HepG2 (cell line): ENCODE data around the gene MRRF. TPM values are rescaled to one million over a fixed set of nuclear protein-coding genes. Genes with fewer than 3 reads are reported as not detected.

Experiments
- ATAC-seq: fragments of 200-7000 bp; cut with Tn5 transposase; 3 replicates; pipeline ENCODE4 v1.9.1; 2020; ENCODE audit warnings: mild to moderate bottlenecking, moderate library complexity
- BruUV-seq: library from RNA; stranded (reverse); fragments of 400-500 nt; replicated peaks from 2 replicates; lab custom pipeline; 2021; lab: Mats Ljungman, UMichigan
- CTCF ChIA-PET: fragments of 300-600 bp; formaldehyde crosslinking; extraction: SDS; loops from one replicate; lab custom pipeline; 2021; ENCODE audit warnings: low total read pairs, inconsistent platforms, low intra/inter-chr PET ratio; lab: Yijun Ruan, JAX
- POLR2A ChIA-PET: fragments of 350-600 bp; sonication (Branson Sonifier 250); formaldehyde crosslinking; loops from one replicate; lab custom pipeline; 2020; ENCODE audit warnings: antibody characterized with exemption, inconsistent platforms; lab: Yijun Ruan, JAX
- DNase-seq: peaks from one replicate; pipeline ENCODE4 v3.0.0-alpha.2; 2015; ENCODE audit warnings: low spot score
- FAIRE-seq: peaks from 3 replicates; lab custom pipeline; 2011; peaks lifted over from hg19 to GRCh38; lab: Jason Lieb, UNC
- H2AFZ ChIP-seq: one replicate; pipeline ENCODE4 v1.6.1; 2011; ENCODE audit warnings: low read length, inconsistent platforms
- H3K27ac ChIP-seq: fragments of 300-600 bp; 3 replicates; pipeline ENCODE4 v1.8.0; 2011; ENCODE audit warnings: mixed run types, mild to moderate bottlenecking, mixed read lengths, low read length, inconsistent platforms; ENCODE audit not compliant: insufficient read depth; ENCODE audit errors: extremely low read length
- H3K27me3 ChIP-seq, 2 experiments: fragments of 200-600 bp in 1 of 2; 2 replicates in 1 of 2; 3 replicates in 1 of 2; pipeline versions ENCODE4 v1.6.0 to v1.8.0; 2011; ENCODE audit warnings: low read length in 2 of 2, mild to moderate bottlenecking in 2 of 2, moderate library complexity in 2 of 2, inconsistent platforms in 1 of 2; ENCODE audit not compliant: insufficient read depth in 2 of 2, control insufficient read depth in 1 of 2
- H3K36me3 ChIP-seq, 2 experiments: fragments of 200-600 bp in 1 of 2; replicated peaks in 1 of 2; 2 replicates in 1 of 2; 3 replicates in 1 of 2; pipeline versions ENCODE4 v1.5.1 to v1.8.0; 2011; ENCODE audit warnings: low read length in 2 of 2, inconsistent platforms in 1 of 2; ENCODE audit not compliant: insufficient read depth in 2 of 2, control insufficient read depth in 1 of 2
- H3K4me1 ChIP-seq: 2 replicates; pipeline ENCODE4 v1.5.1; 2012; ENCODE audit warnings: low read length, inconsistent platforms; ENCODE audit not compliant: insufficient read depth
- H3K4me2 ChIP-seq: 2 replicates; pipeline ENCODE4 v1.6.0; 2011; ENCODE audit warnings: low read depth, low read length, inconsistent platforms
- H3K4me3 ChIP-seq, 3 experiments: fragments of 200-600 bp in 1 of 3; sonication (generic), shearing (Covaris generic) in 1 of 3; replicated peaks in 1 of 3; 2 replicates each; pipeline ENCODE4 v1.5.1; 2011 to 2016; ENCODE audit warnings: low read length in 3 of 3, inconsistent platforms in 2 of 3, low read depth in 2 of 3, mild to moderate bottlenecking in 2 of 3, control low read depth in 1 of 3, mixed read lengths in 1 of 3; ENCODE audit not compliant: insufficient read depth in 1 of 3
- H3K79me2 ChIP-seq: one replicate; pipeline ENCODE4 v1.6.1; 2011; ENCODE audit warnings: low read length, inconsistent platforms; ENCODE audit not compliant: insufficient read depth
- H3K9ac ChIP-seq: 2 replicates; pipeline ENCODE4 v1.6.0; 2011; ENCODE audit warnings: mild to moderate bottlenecking, low read depth, low read length, inconsistent platforms; ENCODE audit not compliant: insufficient read depth
- H3K9me3 ChIP-seq: 2 replicates; pipeline ENCODE4 v1.5.1; 2012; ENCODE audit warnings: mild to moderate bottlenecking, low read length
- H4K20me1 ChIP-seq: 2 replicates; pipeline ENCODE4 v1.6.0; 2011; ENCODE audit warnings: inconsistent platforms, mild to moderate bottlenecking, low read length, moderate library complexity; ENCODE audit not compliant: insufficient read depth
- ARHGAP35 ChIP-seq: sonication (generic); formaldehyde crosslinking; IDR thresholded peaks from 2 replicates; pipeline ENCODE4 v1.9.0; 2022; ENCODE audit warnings: mild to moderate bottlenecking, inconsistent platforms, moderate library complexity, missing genetic modification reagents, borderline replicate concordance
- DPF2 ChIP-seq: sonication (generic); formaldehyde crosslinking; IDR thresholded peaks from 2 replicates; pipeline ENCODE4 v1.4.0; 2020; ENCODE audit warnings: mild to moderate bottlenecking, low read depth, missing genetic modification reagents, borderline replicate concordance
- SNAPC2 ChIP-seq: sonication (generic); formaldehyde crosslinking; IDR thresholded peaks from 2 replicates; pipeline ENCODE4 v1.8.1; 2022; ENCODE audit warnings: mild to moderate bottlenecking, missing genetic modification reagents
- SP5 ChIP-seq: IDR thresholded peaks from 2 replicates; pipeline ENCODE4 v1.6.1; 2016; ENCODE audit warnings: low read depth, borderline replicate concordance
- SYNCRIP ChIP-seq: fragments of 200-400 bp; formaldehyde crosslinking; IDR thresholded peaks from 2 replicates; pipeline ENCODE4 v1.6.1; 2018; ENCODE audit warnings: mild to moderate bottlenecking, low read depth, low read length; ENCODE audit not compliant: insufficient read depth
- WGBS: methylation state at CpG from one replicate; pipeline ENCODE4 v1.1.6; 2017; ENCODE audit warnings: low lambda C conversion rate; 5-methylcytosine and 5-hydroxymethylcytosine counted together
- in situ Hi-C: cut with HindIII; loops from 2 replicates; pipeline ENCODE4 v1.10.0; 2017; ENCODE audit warnings: low pct_unique_long_range_greater_than_20kb; ENCODE audit not compliant: extremely low pct_ligation_motif_present
- intact Hi-C: fragments of 100-400 bp; cut with micrococcal nuclease; formaldehyde crosslinking; loops from one replicate; pipeline ENCODE4 v1.10.0; 2022; ENCODE audit not compliant: unreplicated experiment
- polyA plus RNA-seq, 8 experiments: library from polyadenylated mRNA; depleted of rRNA in 3 of 8; stranded (reverse) in 7 of 8; unstranded in 1 of 8; fragments of >200 nt; fragmentation: Illumina TruSeq in 4 of 8; extraction: Trizol in 4 of 8; gene quantifications; 2 replicates each; pipeline versions ENCODE4 v1.2.1 to v1.2.3, GENCODE V29; 2011 to 2016; ENCODE audit warnings: low read depth in 4 of 8, missing spikeins in 1 of 8, mixed read lengths in 1 of 8; ENCODE audit not compliant: insufficient read depth in 1 of 8
- total RNA-seq, 5 experiments: library from RNA; depleted of rRNA; stranded (reverse); fragments of >200 nt; fragmentation: Illumina TruSeq; extraction: Trizol; gene quantifications; 2 replicates each; pipeline ENCODE4 v1.2.3, GENCODE V29; 2016; ENCODE audit warnings: low read depth in 1 of 5
- TF ChIP-seq, protein P1 (sequence below): sonication (generic); formaldehyde crosslinking; IDR thresholded peaks from 2 replicates; pipeline ENCODE4 v1.4.0; 2020; ENCODE audit warnings: missing genetic modification reagents

The MRRF gene
- total and polyA plus RNA-seq, 2 of the 13 experiments (the other 11 are each of a cell fraction or from before 2014, with no cell fraction given): 37.3 to 44.3 TPM

- BruUV-seq: no TSS peak
These were observed 18.0 kb upstream of the MRRF start for GRCh38 chr9:122246666-122247065.

More at GRCh38 chr9:122246666-122247065, 18.0 kb upstream of the MRRF start:
- Histone ChIP-seq H3K36me3 (peaks cover 18 to 77% of the 10 kb centered on the region in 2 experiments), H3K4me2 (no peak overlapping the region), H4K20me1 (no peaks in the 10 kb centered on the region), H2AFZ (no peak overlapping the region), H3K4me1 (no peaks in the 10 kb centered on the region), H3K27ac (no peak overlapping the region), H3K79me2 (peaks cover 2% of the 10 kb centered on the region), H3K27me3 (no peaks in the 10 kb centered on the region), H3K9ac (no peak overlapping the region), H3K9me3 (no peaks in the 10 kb centered on the region), H3K4me3 (no peak overlapping the region)
- ATAC-seq (no peak), DNase-seq (no peak), FAIRE-seq (no peak)
- TF ChIP-seq SNAPC2 (CRISPR knock-in tag): no peak
- no peak for TF ChIP-seq SP5
- no peak for TF ChIP-seq SYNCRIP
- TF ChIP-seq, protein P1, sequence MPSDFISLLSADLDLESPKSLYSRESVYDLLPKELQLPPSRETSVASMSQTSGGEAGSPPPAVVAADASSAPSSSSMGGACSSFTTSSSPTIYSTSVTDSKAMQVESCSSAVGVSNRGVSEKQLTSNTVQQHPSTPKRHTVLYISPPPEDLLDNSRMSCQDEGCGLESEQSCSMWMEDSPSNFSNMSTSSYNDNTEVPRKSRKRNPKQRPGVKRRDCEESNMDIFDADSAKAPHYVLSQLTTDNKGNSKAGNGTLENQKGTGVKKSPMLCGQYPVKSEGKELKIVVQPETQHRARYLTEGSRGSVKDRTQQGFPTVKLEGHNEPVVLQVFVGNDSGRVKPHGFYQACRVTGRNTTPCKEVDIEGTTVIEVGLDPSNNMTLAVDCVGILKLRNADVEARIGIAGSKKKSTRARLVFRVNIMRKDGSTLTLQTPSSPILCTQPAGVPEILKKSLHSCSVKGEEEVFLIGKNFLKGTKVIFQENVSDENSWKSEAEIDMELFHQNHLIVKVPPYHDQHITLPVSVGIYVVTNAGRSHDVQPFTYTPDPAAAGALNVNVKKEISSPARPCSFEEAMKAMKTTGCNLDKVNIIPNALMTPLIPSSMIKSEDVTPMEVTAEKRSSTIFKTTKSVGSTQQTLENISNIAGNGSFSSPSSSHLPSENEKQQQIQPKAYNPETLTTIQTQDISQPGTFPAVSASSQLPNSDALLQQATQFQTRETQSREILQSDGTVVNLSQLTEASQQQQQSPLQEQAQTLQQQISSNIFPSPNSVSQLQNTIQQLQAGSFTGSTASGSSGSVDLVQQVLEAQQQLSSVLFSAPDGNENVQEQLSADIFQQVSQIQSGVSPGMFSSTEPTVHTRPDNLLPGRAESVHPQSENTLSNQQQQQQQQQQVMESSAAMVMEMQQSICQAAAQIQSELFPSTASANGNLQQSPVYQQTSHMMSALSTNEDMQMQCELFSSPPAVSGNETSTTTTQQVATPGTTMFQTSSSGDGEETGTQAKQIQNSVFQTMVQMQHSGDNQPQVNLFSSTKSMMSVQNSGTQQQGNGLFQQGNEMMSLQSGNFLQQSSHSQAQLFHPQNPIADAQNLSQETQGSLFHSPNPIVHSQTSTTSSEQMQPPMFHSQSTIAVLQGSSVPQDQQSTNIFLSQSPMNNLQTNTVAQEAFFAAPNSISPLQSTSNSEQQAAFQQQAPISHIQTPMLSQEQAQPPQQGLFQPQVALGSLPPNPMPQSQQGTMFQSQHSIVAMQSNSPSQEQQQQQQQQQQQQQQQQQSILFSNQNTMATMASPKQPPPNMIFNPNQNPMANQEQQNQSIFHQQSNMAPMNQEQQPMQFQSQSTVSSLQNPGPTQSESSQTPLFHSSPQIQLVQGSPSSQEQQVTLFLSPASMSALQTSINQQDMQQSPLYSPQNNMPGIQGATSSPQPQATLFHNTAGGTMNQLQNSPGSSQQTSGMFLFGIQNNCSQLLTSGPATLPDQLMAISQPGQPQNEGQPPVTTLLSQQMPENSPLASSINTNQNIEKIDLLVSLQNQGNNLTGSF (CRISPR knock-in tag): no peak
- TF ChIP-seq ARHGAP35: no peak
- TF ChIP-seq DPF2: no peak
- in situ Hi-C loops: no loop called here
- POLR2A ChIA-PET: no interaction called here
- intact Hi-C loops: no loop called here
- WGBS: 98% methylated on average over 3 of the region's 3 CpGs
- CTCF ChIA-PET: no interaction called here
